H1 (cell line): ENCODE measurements around the gene MCCD1. TPM values are rescaled to one million over a fixed set of nuclear protein-coding genes. Genes with fewer than 3 reads are reported as not detected.

Experiments
- CTCF ChIA-PET: fragments of 300-600 bp; sonication (Branson Sonifier 250); formaldehyde crosslinking; loops from one replicate; lab custom pipeline; 2021; ENCODE audit not compliant: partially characterized antibody; lab: Charles Lee
- POLR2A ChIA-PET: fragments of 300-600 bp; sonication (Branson Sonifier 250); formaldehyde crosslinking; loops from one replicate; lab custom pipeline; 2021; ENCODE audit warnings: inconsistent platforms; ENCODE audit not compliant: partially characterized antibody; lab: Charles Lee
- DNase-seq, 2 experiments: peaks; one replicate each; pipeline versions ENCODE4 v3.0.0 to v3.0.0-alpha.2; 2010 to 2022; ENCODE audit warnings: low spot score in 2 of 2, low read depth in 1 of 2, mixed read lengths in 1 of 2
- FAIRE-seq: peaks from 2 replicates; lab custom pipeline; 2011; peaks lifted over from hg19 to GRCh38; lab: Jason Lieb, UNC
- H2AFZ ChIP-seq: 2 replicates; pipeline ENCODE4 v1.8.1; 2012; ENCODE audit warnings: low read length, inconsistent platforms
- H2AK5ac ChIP-seq: 2 replicates; pipeline ENCODE4 v1.6.1; 2013; ENCODE audit warnings: low read depth, low read length
- H2BK120ac ChIP-seq: replicated peaks from 2 replicates; pipeline ENCODE3; 2013; ENCODE audit warnings: low read depth, low read length, inconsistent platforms
- H2BK12ac ChIP-seq: 2 replicates; pipeline ENCODE4 v1.6.1; 2013; ENCODE audit warnings: low read depth, low read length
- H2BK15ac ChIP-seq: 2 replicates; pipeline ENCODE4 v1.6.1; 2013; ENCODE audit warnings: low read length
- H2BK20ac ChIP-seq: 2 replicates; pipeline ENCODE4 v1.6.1; 2013; ENCODE audit warnings: low read length
- H2BK5ac ChIP-seq: 2 replicates; pipeline ENCODE4 v1.6.1; 2013; ENCODE audit warnings: low read depth, low read length
- H3K14ac ChIP-seq: 2 replicates; pipeline ENCODE4 v1.6.1; 2013; ENCODE audit warnings: inconsistent platforms; ENCODE audit not compliant: insufficient read length
- H3K18ac ChIP-seq: 2 replicates; pipeline ENCODE4 v1.6.1; 2013; ENCODE audit warnings: low read length; ENCODE audit errors: extremely low read depth
- H3K23ac ChIP-seq: 2 replicates; pipeline ENCODE4 v1.6.1; 2013; ENCODE audit warnings: inconsistent platforms; ENCODE audit not compliant: insufficient read length
- H3K23me2 ChIP-seq: 2 replicates; pipeline ENCODE4 v1.6.1; 2013; ENCODE audit warnings: low read depth, low read length
- H3K27ac ChIP-seq: 2 replicates; pipeline ENCODE4 v1.6.1; 2011; ENCODE audit warnings: low read depth, low read length, inconsistent platforms
- H3K27me3 ChIP-seq, 4 experiments: replicated peaks in 1 of 4; 1 replicate in 1 of 4; 2 replicates in 3 of 4; pipeline versions ENCODE4 v1.6.1 to v1.8.1; 2011 to 2013; ENCODE audit warnings: low read length in 3 of 4, mild to moderate bottlenecking in 3 of 4, inconsistent platforms in 2 of 4, mixed read lengths in 2 of 4, moderate library complexity in 1 of 4; ENCODE audit not compliant: control insufficient read depth in 3 of 4, insufficient read depth in 3 of 4; ENCODE audit errors: extremely low read depth in 1 of 4
- H3K36me3 ChIP-seq, 4 experiments: 2 replicates each; pipeline versions ENCODE4 v1.6.1 to v1.8.1; 2011 to 2013; ENCODE audit warnings: mild to moderate bottlenecking in 4 of 4, low read length in 3 of 4, moderate library complexity in 2 of 4, control low read depth in 1 of 4, inconsistent platforms in 1 of 4; ENCODE audit not compliant: insufficient read depth in 4 of 4, control insufficient read depth in 2 of 4
- H3K4ac ChIP-seq: replicated peaks from 2 replicates; pipeline ENCODE3; 2013; ENCODE audit warnings: low read length, low read depth, mixed read lengths, inconsistent platforms; ENCODE audit not compliant: insufficient read length
- H3K4me1 ChIP-seq, 4 experiments: replicated peaks in 1 of 4; 1 replicate in 1 of 4; 2 replicates in 3 of 4; pipeline versions ENCODE4 v1.6.1 to v1.8.1; 2011 to 2013; ENCODE audit warnings: low read length in 3 of 4, inconsistent platforms in 2 of 4, mixed read lengths in 1 of 4; ENCODE audit not compliant: insufficient read depth in 4 of 4, control insufficient read depth in 3 of 4
- H3K4me2 ChIP-seq, 2 experiments: 2 replicates each; pipeline versions ENCODE4 v1.6.1 to v1.8.1; 2011 to 2013; ENCODE audit warnings: low read depth in 2 of 2, low read length in 2 of 2, control low read depth in 1 of 2, inconsistent platforms in 1 of 2, mild to moderate bottlenecking in 1 of 2; ENCODE audit not compliant: insufficient read depth in 1 of 2
- H3K4me3 ChIP-seq, 4 experiments: fragments of 200-600, 300-600 bp in 1 of 4; sonication (generic), shearing (Covaris generic), sonication (Bioruptor Twin) in 1 of 4; 2 replicates each; pipeline versions ENCODE4 v1.5.1 to v1.8.1; 2011 to 2016; ENCODE audit warnings: low read length in 4 of 4, low read depth in 3 of 4, control low read depth in 2 of 4, inconsistent platforms in 2 of 4, mild to moderate bottlenecking in 2 of 4, mixed read lengths in 1 of 4, moderate library complexity in 1 of 4; ENCODE audit not compliant: insufficient read depth in 2 of 4; ENCODE audit errors: extremely low read depth in 1 of 4
- H3K56ac ChIP-seq: replicated peaks from 2 replicates; pipeline ENCODE3; 2013; ENCODE audit warnings: low read depth, mild to moderate bottlenecking, mixed read lengths, low read length, inconsistent platforms; ENCODE audit not compliant: insufficient read length
- H3K79me1 ChIP-seq: 2 replicates; pipeline ENCODE4 v1.6.1; 2013; ENCODE audit warnings: low read depth, low read length, control low read depth
- H3K79me2 ChIP-seq, 2 experiments: 2 replicates each; pipeline versions ENCODE4 v1.6.1 to v1.8.1; 2012 to 2013; ENCODE audit warnings: low read length in 2 of 2, mild to moderate bottlenecking in 2 of 2, inconsistent platforms in 1 of 2; ENCODE audit not compliant: insufficient read depth in 2 of 2, control insufficient read depth in 1 of 2
- H3K9ac ChIP-seq, 4 experiments: replicated peaks in 1 of 4; 1 replicate in 1 of 4; 2 replicates in 3 of 4; pipeline versions ENCODE4 v1.6.1 to v1.8.1; 2011 to 2013; ENCODE audit warnings: low read depth in 3 of 4, low read length in 3 of 4, control low read depth in 2 of 4, mild to moderate bottlenecking in 2 of 4, moderate library complexity in 2 of 4, inconsistent platforms in 1 of 4; ENCODE audit errors: extremely low read depth in 1 of 4
- H3K9me3 ChIP-seq, 2 experiments: 2 replicates each; pipeline versions ENCODE4 v1.6.1 to v1.8.1; 2012 to 2013; ENCODE audit warnings: mild to moderate bottlenecking in 2 of 2, moderate library complexity in 2 of 2, control low read depth in 1 of 2, inconsistent platforms in 1 of 2, low read depth in 1 of 2, low read length in 1 of 2, mixed read lengths in 1 of 2; ENCODE audit not compliant: insufficient read depth in 2 of 2
- H4K20me1 ChIP-seq, 2 experiments: replicated peaks in 1 of 2; 2 replicates each; pipeline versions ENCODE3 to v1.8.1; 2011 to 2013; ENCODE audit warnings: inconsistent platforms in 2 of 2, low read length in 2 of 2, mild to moderate bottlenecking in 1 of 2; ENCODE audit not compliant: insufficient read depth in 2 of 2, control insufficient read depth in 1 of 2
- H4K5ac ChIP-seq: 2 replicates; pipeline ENCODE4 v1.6.1; 2013; ENCODE audit warnings: low read length, low read depth, mixed read lengths, inconsistent platforms; ENCODE audit not compliant: insufficient read length
- H4K8ac ChIP-seq: 2 replicates; pipeline ENCODE4 v1.8.0; 2013; ENCODE audit warnings: mild to moderate bottlenecking, moderate library complexity, low read length, inconsistent platforms; ENCODE audit not compliant: insufficient read depth; ENCODE audit errors: extremely low read depth
- H4K91ac ChIP-seq: replicated peaks from 2 replicates; pipeline ENCODE3; 2013; ENCODE audit warnings: low read length, mixed read lengths, inconsistent platforms; ENCODE audit not compliant: insufficient read length
- CHD1 ChIP-seq: IDR thresholded peaks from 2 replicates; pipeline ENCODE4 v1.6.1; 2012; ENCODE audit warnings: low read depth, low read length, improper control_type of control experiment
- CHD2 ChIP-seq: IDR thresholded peaks from 2 replicates; pipeline ENCODE4 v1.6.1; 2012; ENCODE audit warnings: low read length, improper control_type of control experiment
- EP300 ChIP-seq, 2 experiments: IDR thresholded peaks; 1 replicate in 1 of 2; 2 replicates in 1 of 2; pipeline ENCODE4 v1.6.1; 2011 to 2012; ENCODE audit warnings: low read depth in 2 of 2, low read length in 2 of 2, mild to moderate bottlenecking in 2 of 2, borderline replicate concordance in 1 of 2, inconsistent platforms in 1 of 2, moderate library complexity in 1 of 2
- GABPA ChIP-seq: IDR thresholded peaks from 2 replicates; pipeline ENCODE4 v1.6.1; 2011; ENCODE audit warnings: mild to moderate bottlenecking, low read length, moderate library complexity, borderline replicate concordance; ENCODE audit not compliant: insufficient read depth
- GTF2F1 ChIP-seq: IDR thresholded peaks from 2 replicates; pipeline ENCODE4 v1.6.1; 2012; ENCODE audit warnings: low read depth, low read length, improper control_type of control experiment, borderline replicate concordance
- JUN ChIP-seq: IDR thresholded peaks from 2 replicates; pipeline ENCODE4 v1.6.1; 2011; ENCODE audit warnings: low read depth, mild to moderate bottlenecking, improper control_type of control experiment, low read length
- KDM4A ChIP-seq: IDR thresholded peaks from one replicate; pipeline ENCODE4 v1.7.1; 2012; ENCODE audit warnings: low read depth, mild to moderate bottlenecking, moderate library complexity, low read length, inconsistent platforms; ENCODE audit not compliant: severe bottlenecking
- KDM5A ChIP-seq: fragments of 200-600 bp; IDR thresholded peaks from 2 replicates; pipeline ENCODE4 v1.7.1; 2012; ENCODE audit warnings: mild to moderate bottlenecking, low read length, inconsistent platforms, mixed read lengths
- SP1 ChIP-seq: IDR thresholded peaks from 2 replicates; pipeline ENCODE4 v1.6.1; 2011; ENCODE audit warnings: low read depth, low read length
- WGBS, 2 experiments: shearing (Covaris generic) in 1 of 2; methylation state at CpG; one replicate each; pipeline versions ENCODE4 v1.1.6 to v1.1.7; 2013 to 2015; ENCODE audit warnings: low lambda C conversion rate in 2 of 2, mixed read lengths in 2 of 2, inconsistent platforms in 1 of 2, low coverage in 1 of 2, missing lambda C conversion rate in 1 of 2; ENCODE audit not compliant: insufficient replicate concordance in 2 of 2, insufficient coverage in 1 of 2, insufficient read length in 1 of 2; ENCODE audit errors: extremely low coverage in 1 of 2, missing lambda C conversion rate in 1 of 2; 5-methylcytosine and 5-hydroxymethylcytosine counted together
- polyA plus RNA-seq, 7 experiments: library from polyadenylated mRNA; depleted of rRNA in 3 of 7; stranded (reverse) in 5 of 7; unstranded in 2 of 7; fragments of >200 nt in 5 of 7; fragments of 200-250 nt in 2 of 7; gene quantifications; 1 replicate in 5 of 7; 2 replicates in 1 of 7; 4 replicates in 1 of 7; pipeline versions ENCODE4 v1.2.1 to v1.2.3, GENCODE V29; 2011 to 2013; ENCODE audit warnings: missing spikeins in 2 of 7, mixed read lengths in 2 of 7
- total RNA-seq: library from RNA; stranded (reverse); fragmentation: NEBNext Ultra II Directional; extraction: Animal tissue kit (Norgen Biotek cat#: 25700); gene quantifications from 2 replicates; pipeline ENCODE4 v1.2.1, GENCODE V29; 2021
- TF ChIP-seq, protein P1 (sequence below): IDR thresholded peaks from 2 replicates; pipeline ENCODE4 v1.6.1; 2012; ENCODE audit warnings: inconsistent platforms

The MCCD1 gene
- total and polyA plus RNA-seq, 2 of the 8 experiments (the other 6 are each of a cell fraction or from before 2014, with no cell fraction given), result not detected

- POLR2A ChIA-PET, result interaction anchor here (0.7 to 18.4 kb wide), 26 partner anchors 10 to 317 kb away, joined by 3 to 428 read pairs (median 6); partner anchors contain the start of genes AIF1, BAG6, C6orf47 and CSNK2B
- peak within 1 kb of the TSS; percentile 89; the same call in 1 of the 2 replicates for H2BK5ac ChIP-seq
- peak within 1 kb of the TSS; percentile 32 to 84 for H3K4me2 ChIP-seq
- peaks cover under 1 to 18% of the 10 kb centered on the region in 2 experiments; a peak in 3 of 4 replicates for H3K79me2 ChIP-seq
- H2BK20ac ChIP-seq, result no peak within 1 kb of the TSS
- no peaks in the 10 kb centered on the region; the same call in 1 of the 2 replicates for H3K79me1 ChIP-seq
- H3K18ac ChIP-seq, result no peak within 1 kb of the TSS; the same call in 1 of the 2 replicates
- H4K20me1 ChIP-seq, result no peaks in the 10 kb centered on the region
- peak within 1 kb of the TSS; percentile 66; the same call in 1 of the 2 replicates for H4K8ac ChIP-seq
- no peak within 1 kb of the TSS; the same call in 1 of the 2 replicates for H2AFZ ChIP-seq
- peak within 1 kb of the TSS; percentile 33 for H4K5ac ChIP-seq
- H3K4me3 ChIP-seq, result peak within 1 kb of the TSS; percentile 37 to 70 (median 51); a peak in 7 of 8 replicates
- 8% methylated on average over 11 of the region's 11 CpGs; no CpG with 5 or more reads in 1 of the 2 experiments for WGBS, 2 experiments
- H3K27me3 ChIP-seq, result no peaks in the 10 kb centered on the region
- H3K9me3 ChIP-seq, result no peaks in the 10 kb centered on the region
- no peak within 1 kb of the TSS for H3K4ac ChIP-seq
- H3K27ac ChIP-seq, result peak within 1 kb of the TSS; percentile 21; the same call in 1 of the 2 replicates
- H3K14ac ChIP-seq, result no peak within 1 kb of the TSS
- no peak within 1 kb of the TSS for H3K23ac ChIP-seq
- H2BK12ac ChIP-seq, result peak within 1 kb of the TSS; percentile 77; the same call in 1 of the 2 replicates
- peak within 1 kb of the TSS in 2 of 4 experiments; percentile 46 to 48; a peak in 5 of 7 replicates for H3K9ac ChIP-seq
- H3K4me1 ChIP-seq, result peaks cover 0 to 8% (median 5%) of the 10 kb centered on the region in 4 experiments; a peak in 5 of 7 replicates
- H2AK5ac ChIP-seq, result no peak within 1 kb of the TSS
- peak; percentile 76 for FAIRE-seq
- peaks cover 2% of the 10 kb centered on the region; the same call in 1 of the 2 replicates for H3K23me2 ChIP-seq
- H2BK120ac ChIP-seq, result no peak within 1 kb of the TSS
- peak within 1 kb of the TSS; percentile 66; the same call in 1 of the 2 replicates for H2BK15ac ChIP-seq
- peak; percentile 96 to 98 for DNase-seq
- CTCF ChIA-PET, result interaction anchor here (0.7 to 24.7 kb wide), 21 partner anchors 10 to 229 kb away, joined by 3 to 613 read pairs (median 3); partner anchors contain the start of genes AIF1, BAG6, C6orf47 and LST1
- peak within 1 kb of the TSS; percentile 27 for H4K91ac ChIP-seq
- H3K56ac ChIP-seq, result no peak within 1 kb of the TSS
- H3K36me3 ChIP-seq, result peaks cover 0 to 4% (median 3%) of the 10 kb centered on the region in 4 experiments; a peak in 4 of 8 replicates
- 0 out of 2 replicates have a peak, but pooled peaks have one; percentile 51 for TF ChIP-seq CHD1
- peak; percentile 81; the same call in 1 of the 2 replicates for TF ChIP-seq GABPA
- peak; percentile 81 for TF ChIP-seq KDM5A
- TF ChIP-seq KDM4A, result no peak
- 0 out of 2 replicates have a peak, but pooled peaks have one; percentile 25 for TF ChIP-seq JUN
- TF ChIP-seq EP300 (IDR thresholded peaks at IDR 0.05; ENCODE audit: borderline replicate concordance in 1 of 2, low read depth in 2 of 2, low read length in 2 of 2), result peak in 1 of 2 experiments; percentile 79; a peak in 1 of 3 replicates
- peak; percentile 90 for TF ChIP-seq SP1
- peak; percentile 62; the same call in 1 of the 2 replicates for TF ChIP-seq GTF2F1
- TF ChIP-seq CHD2, result peak; percentile 68
- TF ChIP-seq, protein P1, sequence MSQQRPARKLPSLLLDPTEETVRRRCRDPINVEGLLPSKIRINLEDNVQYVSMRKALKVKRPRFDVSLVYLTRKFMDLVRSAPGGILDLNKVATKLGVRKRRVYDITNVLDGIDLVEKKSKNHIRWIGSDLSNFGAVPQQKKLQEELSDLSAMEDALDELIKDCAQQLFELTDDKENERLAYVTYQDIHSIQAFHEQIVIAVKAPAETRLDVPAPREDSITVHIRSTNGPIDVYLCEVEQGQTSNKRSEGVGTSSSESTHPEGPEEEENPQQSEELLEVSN, result no peak
Measured at GRCh38 chr6:31546339-31546957, 17.7 kb downstream of the MCCD1 start, which contains the start of gene ATP6V1G2. TSS of gene ATP6V1G2 (minus strand) at chr6:31546608. CDS start at chr6:31546559, 49 bp downstream.
